Posterior cingulate gyrus (tissue), 11 donors: ENCODE measurements around the gene POU4F1.
"Not testable (repeated sequence)": the region's sequence is repeated elsewhere in the genome, so short reads cannot be mapped to it uniquely, and the experiment has no call there.

Source experiments
- DNase-seq, 10 donors: peaks; one replicate each; pipeline versions ENCODE4 v3.0.0 to v3.0.0-alpha.2; 2020 to 2021; ENCODE audit warnings: mixed read lengths in 3 of 10
- intact Hi-C: fragments of 100-400 bp; cut with DNase I; formaldehyde crosslinking; loops from one replicate; pipeline ENCODE4 v1.15.1; 2023

The POU4F1 gene

GRCh38 chr13:78603240-78603957 lies at the start of gene POU4F1:
Gene POU4F1, minus strand, starts transcription at chr13:78603552. Its CDS starts 226 bp downstream, at chr13:78603326.
- intact Hi-C loops, result no loop called here
- no peak for DNase-seq

- intact Hi-C loops, result no loop called here
- no peak for DNase-seq
Measured at GRCh38 chr13:78652651-78653050, 49.3 kb upstream of the POU4F1 start.

DNA sequence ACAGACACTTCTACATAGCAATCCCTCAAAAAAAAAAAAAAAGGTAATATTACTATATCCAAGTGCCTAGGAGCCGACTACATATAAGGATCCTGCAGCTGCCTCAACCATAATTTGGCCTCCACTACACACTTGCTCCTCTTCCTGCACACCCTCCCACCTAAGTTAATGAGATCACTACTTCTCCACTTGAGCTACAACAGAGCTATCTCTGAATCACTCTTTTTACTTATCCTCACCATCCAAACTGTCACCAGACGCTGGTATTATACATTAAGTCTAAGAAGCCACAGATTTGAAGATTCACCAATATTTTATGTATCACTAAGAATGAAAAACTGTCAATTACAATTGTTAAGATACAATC lies 47.3 kb upstream of the POU4F1 start:
- intact Hi-C loops, result no loop called here

GRCh38 chr13:78649997-78650716 lies 46.8 kb upstream of the POU4F1 start:
- intact Hi-C loops, result no loop called here
- DNase-seq, result no peak

More for the DNA sequence above, 47.3 kb upstream of the POU4F1 start:
- DNase-seq, result no peak

- DNase-seq, intact Hi-C loops: not testable (repeated sequence)
Measured at GRCh38 chr13:78647109-78647678, 43.8 kb upstream of the POU4F1 start.

- intact Hi-C loops, result no loop called here
Measured at GRCh38 chr13:78638216-78638615, 34.9 kb upstream of the POU4F1 start.

GRCh38 chr13:78636495-78636894 lies 33.1 kb upstream of the POU4F1 start:
- intact Hi-C loops, result no loop called here
- DNase-seq, result no peak

More at GRCh38 chr13:78638216-78638615, 34.9 kb upstream of the POU4F1 start:
- DNase-seq, result no peak

DNA sequence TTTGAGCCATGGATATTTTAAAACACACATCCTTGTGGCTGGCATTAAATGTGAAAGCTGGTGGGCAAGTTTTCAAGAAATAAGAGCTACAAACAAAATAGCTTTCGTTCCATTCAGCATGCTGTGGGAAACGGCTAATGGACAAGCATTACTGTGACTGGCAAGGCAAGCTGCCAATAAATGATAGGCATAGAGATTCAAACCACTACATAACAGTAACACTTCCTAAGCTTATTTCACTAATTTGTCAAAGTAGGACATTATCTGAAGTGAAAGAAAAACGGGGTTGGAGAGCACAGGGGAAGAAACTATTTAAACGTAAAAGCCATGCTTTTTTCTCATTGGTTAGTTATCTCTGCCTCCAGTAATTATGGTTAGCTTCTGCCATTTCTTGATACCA lies 29.6 kb upstream of the POU4F1 start:
- intact Hi-C loops, result no loop called here

DNA sequence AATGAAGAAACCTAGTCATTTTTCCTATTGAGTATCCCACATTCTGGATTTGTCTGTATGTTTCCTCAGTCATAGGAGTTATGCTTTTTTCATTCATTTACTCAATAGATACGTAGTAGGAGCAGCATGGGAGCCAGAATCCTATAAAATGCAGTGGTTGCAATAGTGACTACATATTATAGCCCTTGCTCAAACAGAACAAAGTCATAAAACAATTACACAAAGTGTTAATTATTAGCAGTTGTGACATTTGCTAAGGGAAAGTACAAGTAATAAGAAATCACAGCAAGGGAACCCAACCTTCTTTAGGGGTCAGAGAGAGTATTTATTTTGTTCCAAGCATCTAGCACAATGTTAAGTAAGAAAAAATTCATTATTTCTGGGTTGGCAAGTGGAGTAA lies 27.7 kb upstream of the POU4F1 start:
- intact Hi-C loops, result no loop called here
- no peak for DNase-seq

More for the DNA sequence above, 29.6 kb upstream of the POU4F1 start:
- DNase-seq, result no peak

- DNase-seq, result no peak
- intact Hi-C loops, result no loop called here
Measured at GRCh38 chr13:78630511-78630910, 27.2 kb upstream of the POU4F1 start.

GRCh38 chr13:78625384-78625783 lies 22.0 kb upstream of the POU4F1 start:
- intact Hi-C loops, result no loop called here

DNA sequence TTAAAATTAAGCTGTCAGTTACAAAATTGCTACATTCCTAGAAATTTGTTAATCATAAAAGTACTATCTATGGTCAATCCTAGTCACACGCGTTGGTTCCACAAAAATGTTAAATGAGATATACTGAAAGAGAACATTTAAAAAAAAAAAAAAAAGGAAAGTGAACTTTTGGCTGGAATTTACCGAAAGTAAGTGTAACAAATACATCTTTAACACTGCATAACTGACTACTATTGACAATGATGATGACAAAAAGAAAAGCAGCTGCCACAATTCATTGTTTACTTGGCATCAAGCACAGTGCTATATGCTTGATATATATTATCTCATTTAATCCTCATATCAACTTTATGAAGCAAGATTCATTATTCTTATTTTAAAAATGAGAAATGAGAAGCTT lies 19.8 kb upstream of the POU4F1 start:
- intact Hi-C loops, result no loop called here
- DNase-seq, result no peak

More at GRCh38 chr13:78625384-78625783, 22.0 kb upstream of the POU4F1 start:
- no peak for DNase-seq

DNA sequence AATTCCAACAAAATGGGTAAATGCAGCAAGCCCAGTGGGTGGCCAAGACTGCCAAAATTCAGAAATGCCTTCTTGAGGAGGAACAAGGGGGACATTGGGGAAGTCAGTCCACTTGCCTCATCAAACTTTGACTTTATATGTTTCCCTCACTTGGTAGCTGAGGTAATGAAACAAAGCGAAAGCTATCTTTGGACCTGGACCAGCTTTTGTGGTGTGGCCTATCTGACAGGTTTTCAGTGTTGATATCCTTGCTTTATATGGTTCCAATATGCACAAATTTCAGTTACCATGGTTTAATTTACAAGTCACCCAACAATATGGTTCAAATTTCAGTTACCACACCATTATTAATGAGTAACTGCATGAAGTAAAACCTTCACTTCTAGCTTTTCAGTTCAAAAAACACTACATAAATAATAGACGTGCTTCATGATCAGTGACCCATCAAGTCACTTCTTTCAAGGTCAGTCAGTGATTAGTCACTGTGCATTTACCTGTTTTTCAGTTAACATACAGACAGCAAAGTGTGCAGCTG lies 17.7 kb upstream of the POU4F1 start:
- DNase-seq, result no peak
- intact Hi-C loops, result no loop called here

DNA sequence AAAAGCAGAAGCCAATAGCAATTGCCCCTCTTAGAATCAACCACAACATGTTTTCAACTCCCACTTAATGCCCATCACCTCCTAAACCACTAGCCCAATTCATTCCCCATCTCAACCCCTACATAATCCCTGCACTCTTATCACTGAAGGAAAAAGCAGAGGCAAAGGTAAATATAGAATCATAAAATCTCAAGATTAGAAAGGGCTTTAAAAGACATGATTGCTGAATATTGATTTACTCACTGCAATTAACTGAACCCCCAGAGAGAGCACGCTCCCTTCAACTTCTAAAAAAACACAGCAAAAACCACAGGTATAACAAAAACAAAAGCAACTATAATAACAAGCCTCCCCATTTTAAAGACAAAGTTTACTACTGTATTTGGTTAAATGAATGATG lies 15.1 kb upstream of the POU4F1 start:
- intact Hi-C loops, result no loop called here
- no peak for DNase-seq

DNA sequence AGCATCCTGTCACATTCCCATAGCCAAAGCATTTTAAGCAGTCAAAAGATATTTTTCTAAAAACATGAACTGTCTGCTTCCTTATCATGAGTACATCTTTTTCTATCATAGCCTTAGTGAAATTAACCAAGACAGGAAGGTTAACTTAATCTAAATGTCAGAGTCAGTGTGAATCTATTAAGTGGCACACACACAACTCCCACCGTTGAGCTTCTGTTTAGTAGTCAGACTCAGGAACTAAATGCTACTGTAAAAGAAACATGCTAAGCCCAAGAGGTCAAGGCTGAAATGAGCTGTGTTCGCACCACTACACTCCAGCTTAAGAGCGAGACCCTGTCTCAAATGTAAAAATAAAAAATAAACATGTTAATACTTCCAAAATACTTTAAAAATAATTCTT lies 7.7 kb upstream of the POU4F1 start:
- intact Hi-C loops, result no loop called here
- no peak for DNase-seq

GRCh38 chr13:78610381-78610883 lies 7.1 kb upstream of the POU4F1 start:
- intact Hi-C loops, result no loop called here
- DNase-seq, result no peak

- intact Hi-C loops, result loop anchor here (2.0 kb wide), 1 partner anchor 45 kb away; no protein-coding TSS in a partner anchor
- peak in 1 of 10 donors; percentile 81 for DNase-seq
Measured at GRCh38 chr13:78609464-78610205, 6.3 kb upstream of the POU4F1 start.

DNA sequence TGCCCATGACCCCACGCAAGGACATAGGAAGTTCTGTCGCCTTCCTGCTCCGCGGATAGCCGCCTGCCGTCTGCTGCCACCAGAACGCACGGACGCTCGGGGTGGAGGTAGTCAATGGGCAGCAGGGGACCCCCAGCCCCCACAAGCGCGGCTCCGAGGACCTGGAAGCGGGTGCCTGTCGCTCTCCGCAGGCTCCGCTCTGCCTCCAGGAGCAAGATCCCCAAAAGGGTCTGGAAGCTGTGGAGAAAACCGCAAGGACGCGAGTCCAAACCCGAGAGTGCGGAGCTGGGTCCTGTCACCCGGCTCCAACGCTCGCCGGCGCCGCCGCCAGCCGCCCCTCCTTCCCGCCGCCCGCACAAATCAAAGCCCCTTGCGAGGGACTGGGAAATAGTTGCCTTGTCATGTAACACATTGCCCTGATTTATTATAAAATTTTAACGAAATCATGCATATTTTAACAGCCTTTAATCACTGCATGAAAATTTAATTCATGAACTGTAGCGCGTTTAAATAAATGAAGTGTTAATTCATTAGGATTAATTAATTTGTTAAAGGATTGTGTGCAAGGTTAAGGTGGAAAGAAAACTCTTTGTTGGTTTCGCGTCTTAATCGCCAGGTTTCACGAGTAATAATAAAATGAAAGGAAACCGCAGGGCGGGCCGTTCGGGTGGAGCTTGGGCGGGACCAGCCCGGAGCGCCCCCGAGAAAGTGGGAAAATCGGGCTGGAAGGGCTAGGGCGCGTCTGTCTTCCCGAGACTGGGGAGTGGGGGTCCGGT lies 5.5 kb upstream of the POU4F1 start:
- DNase-seq, result peak in 1 of 10 donors; percentile 64
- intact Hi-C loops, result loop anchor here (2.0 kb wide), 1 partner anchor 46 kb away; no protein-coding TSS in a partner anchor

GRCh38 chr13:78608252-78608687 lies 4.9 kb upstream of the POU4F1 start:
- intact Hi-C loops, result loop anchor here (2.0 kb wide), 1 partner anchor 47 kb away; no protein-coding TSS in a partner anchor
- DNase-seq, result no peak
